HL-60 (cell line): ENCODE data around the gene CD48.
A peak's percentile ranks its signal among the peaks of the same experiment; 100 is the strongest.

Experiments used
- DNase-seq, 2 experiments: peaks; one replicate each; pipeline ENCODE4 v3.0.0-alpha.2; 2010 to 2020; ENCODE audit warnings: low read depth in 1 of 2, low spot score in 1 of 2
- H3K27ac ChIP-seq: fragments of 250-450 bp; sonication (Bioruptor Pico); replicated peaks from 2 replicates; pipeline ENCODE4 v1.5.1; 2020; ENCODE audit warnings: mild to moderate bottlenecking, moderate library complexity
- H3K27me3 ChIP-seq: fragments of 250-450 bp; sonication (Bioruptor Pico); 2 replicates; pipeline ENCODE4 v1.5.1; 2021; ENCODE audit warnings: mild to moderate bottlenecking, moderate library complexity; ENCODE audit not compliant: insufficient read depth, poor library complexity, severe bottlenecking
- H3K4me3 ChIP-seq: replicated peaks from 2 replicates; pipeline ENCODE4 v1.5.1; 2011; ENCODE audit warnings: mild to moderate bottlenecking, control low read depth, low read length; ENCODE audit not compliant: insufficient read depth
- CTCF ChIP-seq: IDR thresholded peaks from one replicate; pipeline ENCODE4 v1.5.1; 2011; ENCODE audit warnings: low read length, control low read depth, inconsistent platforms; ENCODE audit not compliant: insufficient read depth
- GABPA ChIP-seq: IDR thresholded peaks from 2 replicates; pipeline ENCODE4 v1.6.1; 2012; ENCODE audit warnings: low read depth
- POLR2AphosphoS5 ChIP-seq: IDR thresholded peaks from 2 replicates; pipeline ENCODE4 v1.6.1; 2012; ENCODE audit warnings: low read depth
- REST ChIP-seq: IDR thresholded peaks from 2 replicates; pipeline ENCODE4 v1.6.1; 2012; ENCODE audit warnings: low read depth; ENCODE audit not compliant: insufficient replicate concordance
- SPI1 ChIP-seq: IDR thresholded peaks from 2 replicates; pipeline ENCODE4 v1.6.1; 2012; ENCODE audit warnings: low read depth, mild to moderate bottlenecking, borderline replicate concordance

Gene CD48

GRCh38 chr1:160685266-160685665 is 26.4 kb downstream of the CD48 start:
- TF ChIP-seq POLR2AphosphoS5 (no peak), GABPA (no peak), CTCF (no peak), SPI1 (no peak), REST (no peak)
- Histone ChIP-seq H3K4me3 (no peak overlapping the region), H3K27me3 (no peaks in the 10 kb centered on the region), H3K27ac (no peak overlapping the region)
- DNase-seq = no peak

- peak in 1 of 2 experiments; percentile 68 for DNase-seq
- H3K27ac ChIP-seq = no peak overlapping the region; the same call in 1 of the 2 replicates
- TF ChIP-seq REST = no peak
- TF ChIP-seq POLR2AphosphoS5 = 0 out of 2 replicates have a peak, but pooled peaks have one; percentile 32
- TF ChIP-seq GABPA = no peak
- TF ChIP-seq SPI1 = peak; percentile 20; the same call in 1 of the 2 replicates
- no peak overlapping the region for H3K4me3 ChIP-seq
- H3K27me3 ChIP-seq = no peaks in the 10 kb centered on the region
These were observed 28.4 kb downstream of the CD48 start for GRCh38 chr1:160682983-160683865.

- no peak for DNase-seq
- no peaks in the 10 kb centered on the region for H3K27me3 ChIP-seq
- H3K27ac ChIP-seq = no peak overlapping the region
- TF ChIP-seq SPI1 (no peak), POLR2AphosphoS5 (no peak), CTCF (no peak), REST (no peak), GABPA (no peak)
- H3K4me3 ChIP-seq = no peak overlapping the region
These were observed 29.8 kb downstream of the CD48 start for GRCh38 chr1:160681891-160682140.
